BLaER1 (cell line): ENCODE data around the gene RNF40.

Source experiments
- H3K27ac ChIP-seq: shearing (Covaris generic); formaldehyde crosslinking; 2 replicates; pipeline ENCODE4 v1.8.1; 2022
- H3K27me3 ChIP-seq: shearing (Covaris generic); formaldehyde crosslinking; 2 replicates; pipeline ENCODE4 v1.8.1; 2022
- H3K36me3 ChIP-seq: shearing (Covaris generic); formaldehyde crosslinking; 2 replicates; pipeline ENCODE4 v1.8.1; 2022
- H3K4me1 ChIP-seq: shearing (Covaris generic); formaldehyde crosslinking; 2 replicates; pipeline ENCODE4 v1.8.1; 2022
- H3K4me2 ChIP-seq: shearing (Covaris generic); formaldehyde crosslinking; 2 replicates; pipeline ENCODE4 v1.8.1; 2022
- H3K4me3 ChIP-seq: shearing (Covaris generic); formaldehyde crosslinking; 2 replicates; pipeline ENCODE4 v1.8.1; 2022
- H3K9ac ChIP-seq: shearing (Covaris generic); formaldehyde crosslinking; 2 replicates; pipeline ENCODE4 v1.8.1; 2022
- H3K9me3 ChIP-seq: shearing (Covaris generic); formaldehyde crosslinking; 2 replicates; pipeline ENCODE4 v1.8.1; 2022
- H4K20me1 ChIP-seq: shearing (Covaris generic); formaldehyde crosslinking; 2 replicates; pipeline ENCODE4 v1.8.1; 2022
- Cebpa-rat ChIP-seq: shearing (Covaris generic); IDR thresholded peaks from 2 replicates; pipeline ENCODE4 v1.8.1; 2022

The RNF40 gene

GRCh38 chr16:30761427-30761927 lies 645 bp upstream of the RNF40 start:
- TF ChIP-seq Cebpa-rat: no peak
- peak overlapping the region; percentile 94 for H3K4me2 ChIP-seq
- peak overlapping the region; percentile 46; the same call in 1 of the 2 replicates for H3K27ac ChIP-seq
- H3K4me3 ChIP-seq: peak overlapping the region; percentile 88
- no peaks in the 10 kb centered on the region for H3K27me3 ChIP-seq
- H3K4me1 ChIP-seq: peaks cover 50% of the 10 kb centered on the region
- H3K36me3 ChIP-seq: peaks cover 66% of the 10 kb centered on the region
- peak overlapping the region; percentile 86 for H3K9ac ChIP-seq
- no peaks in the 10 kb centered on the region for H3K9me3 ChIP-seq
- peaks cover 41% of the 10 kb centered on the region for H4K20me1 ChIP-seq

GRCh38 chr16:30762991-30763725 lies 1.0 kb downstream of the RNF40 start:
- H3K36me3 ChIP-seq: peaks cover 66% of the 10 kb centered on the region
- no peaks in the 10 kb centered on the region for H3K9me3 ChIP-seq
- H3K4me2 ChIP-seq: peak overlapping the region; percentile 94
- peak overlapping the region; percentile 88 for H3K4me3 ChIP-seq
- no peak for TF ChIP-seq Cebpa-rat
- peaks cover 57% of the 10 kb centered on the region for H4K20me1 ChIP-seq
- H3K27me3 ChIP-seq: no peaks in the 10 kb centered on the region
- H3K9ac ChIP-seq: peak overlapping the region; percentile 86
- peak overlapping the region; percentile 84 for H3K27ac ChIP-seq
- peaks cover 50% of the 10 kb centered on the region for H3K4me1 ChIP-seq

GRCh38 chr16:30764086-30764485 lies 2.0 kb downstream of the RNF40 start:
- peak overlapping the region; percentile 86; the same call in 1 of the 2 replicates for H3K9ac ChIP-seq

GRCh38 chr16:30764816-30765465 lies 2.8 kb downstream of the RNF40 start:
- peaks cover 71% of the 10 kb centered on the region for H3K36me3 ChIP-seq
- no peak overlapping the region for H3K4me3 ChIP-seq
- peaks cover 70% of the 10 kb centered on the region for H4K20me1 ChIP-seq
- H3K4me1 ChIP-seq: peaks cover 34% of the 10 kb centered on the region
- H3K9me3 ChIP-seq: no peaks in the 10 kb centered on the region
- 0 out of 2 replicates have a peak overlapping the region, but pooled peaks have one; percentile 86 for H3K9ac ChIP-seq
- H3K27me3 ChIP-seq: no peaks in the 10 kb centered on the region
- no peak overlapping the region for H3K4me2 ChIP-seq
- TF ChIP-seq Cebpa-rat: no peak
- no peak overlapping the region for H3K27ac ChIP-seq

More at GRCh38 chr16:30764086-30764485, 2.0 kb downstream of the RNF40 start:
- peaks cover 42% of the 10 kb centered on the region for H3K4me1 ChIP-seq
- no peaks in the 10 kb centered on the region for H3K27me3 ChIP-seq
- H4K20me1 ChIP-seq: peaks cover 65% of the 10 kb centered on the region
- H3K4me3 ChIP-seq: no peak overlapping the region
- no peak overlapping the region for H3K27ac ChIP-seq
- peak overlapping the region; percentile 94; the same call in 1 of the 2 replicates for H3K4me2 ChIP-seq
- no peak for TF ChIP-seq Cebpa-rat
- H3K36me3 ChIP-seq: peaks cover 68% of the 10 kb centered on the region
- no peaks in the 10 kb centered on the region for H3K9me3 ChIP-seq

GRCh38 chr16:30766206-30766932 lies 4.2 kb downstream of the RNF40 start:
- H3K9ac ChIP-seq: no peak overlapping the region
- H3K4me3 ChIP-seq: no peak overlapping the region
- TF ChIP-seq Cebpa-rat: no peak
- H3K27ac ChIP-seq: no peak overlapping the region
- H3K4me1 ChIP-seq: peaks cover 20% of the 10 kb centered on the region
- H3K36me3 ChIP-seq: peaks cover 84% of the 10 kb centered on the region
- no peak overlapping the region for H3K4me2 ChIP-seq
- no peaks in the 10 kb centered on the region for H3K9me3 ChIP-seq
- H3K27me3 ChIP-seq: no peaks in the 10 kb centered on the region
- H4K20me1 ChIP-seq: peaks cover 70% of the 10 kb centered on the region

GRCh38 chr16:30766933-30767284 lies 4.8 kb downstream of the RNF40 start:
- TF ChIP-seq Cebpa-rat: no peak
- H3K36me3 ChIP-seq: peaks cover 89% of the 10 kb centered on the region
- H3K27me3 ChIP-seq: no peaks in the 10 kb centered on the region
- no peak overlapping the region for H3K27ac ChIP-seq
- H3K9ac ChIP-seq: no peak overlapping the region
- H3K4me1 ChIP-seq: peaks cover 20% of the 10 kb centered on the region
- H3K4me3 ChIP-seq: no peak overlapping the region
- H3K4me2 ChIP-seq: no peak overlapping the region
- H4K20me1 ChIP-seq: peaks cover 76% of the 10 kb centered on the region
- H3K9me3 ChIP-seq: no peaks in the 10 kb centered on the region

- Histone ChIP-seq H3K4me1 (peaks cover 16% of the 10 kb centered on the region), H3K4me2 (no peak overlapping the region), H4K20me1 (peaks cover 78% of the 10 kb centered on the region), H3K9ac (no peak overlapping the region; the same call in 1 of the 2 replicates), H3K36me3 (peaks cover 99% of the 10 kb centered on the region), H3K4me3 (no peak overlapping the region), H3K27ac (no peak overlapping the region), H3K9me3 (no peaks in the 10 kb centered on the region), H3K27me3 (no peaks in the 10 kb centered on the region)
- TF ChIP-seq Cebpa-rat: no peak
These were observed 5.8 kb downstream of the RNF40 start for GRCh38 chr16:30767767-30768465.

- H3K4me1 ChIP-seq: peaks cover 8% of the 10 kb centered on the region
- no peak overlapping the region for H3K9ac ChIP-seq
- H4K20me1 ChIP-seq: peaks cover 78% of the 10 kb centered on the region
- no peaks in the 10 kb centered on the region for H3K9me3 ChIP-seq
- no peak for TF ChIP-seq Cebpa-rat
- H3K4me3 ChIP-seq: no peak overlapping the region
- H3K27ac ChIP-seq: no peak overlapping the region
- H3K27me3 ChIP-seq: no peaks in the 10 kb centered on the region
- H3K36me3 ChIP-seq: peaks cover 99% of the 10 kb centered on the region
- no peak overlapping the region for H3K4me2 ChIP-seq
These were observed 6.6 kb downstream of the RNF40 start for GRCh38 chr16:30768583-30769181.
